WTC11 (cell line): Measurements from ENCODE around the gene CNFN. TPM values are rescaled to one million over a fixed set of nuclear protein-coding genes. Genes with fewer than 3 reads are reported as not detected.

Experiments
- ATAC-seq: fragments of 200-7000 bp; cut with Tn5 transposase; 2 replicates; pipeline ENCODE4 v1.10.0; 2021; ENCODE audit warnings: mild to moderate bottlenecking, moderate library complexity
- CTCF ChIA-PET: fragments of 300-600 bp; sonication (Branson Sonifier 250); formaldehyde crosslinking; loops from one replicate; lab custom pipeline; 2021; ENCODE audit warnings: antibody characterized with exemption; lab: Charles Lee
- POLR2A ChIA-PET: fragments of 350-600 bp; sonication (Branson Sonifier 250); formaldehyde crosslinking; loops from one replicate; lab custom pipeline; 2021; ENCODE audit warnings: antibody characterized with exemption; lab: Charles Lee
- DNase-seq: peaks from one replicate; pipeline ENCODE4 v3.0.0; 2021; ENCODE audit warnings: low spot score
- H3K27ac Mint-ChIP-seq: 2 replicates; pipeline ENCODE4 v1.8.0; 2021; ENCODE audit warnings: mixed read lengths
- H3K27me3 Mint-ChIP-seq: 2 replicates; pipeline ENCODE4 v1.8.0; 2021; ENCODE audit warnings: low read depth, mild to moderate bottlenecking, moderate library complexity, mixed read lengths
- H3K36me3 Mint-ChIP-seq: 2 replicates; pipeline ENCODE4 v1.8.0; 2021; ENCODE audit warnings: mixed read lengths
- H3K4me1 Mint-ChIP-seq: 2 replicates; pipeline ENCODE4 v1.8.0; 2022; ENCODE audit warnings: mixed read lengths
- H3K4me3 Mint-ChIP-seq: 2 replicates; pipeline ENCODE4 v1.8.0; 2021; ENCODE audit warnings: mild to moderate bottlenecking, moderate library complexity, mixed read lengths
- H3K9me3 Mint-ChIP-seq: 2 replicates; pipeline ENCODE4 v1.8.0; 2021; ENCODE audit warnings: mixed read lengths
- ELF4 ChIP-seq: sonication (generic); formaldehyde crosslinking; IDR thresholded peaks from 2 replicates; pipeline ENCODE4 v1.8.1; 2022; ENCODE audit warnings: low read depth, mild to moderate bottlenecking, moderate library complexity, missing genetic modification reagents
- FOXP4 ChIP-seq: sonication (generic); formaldehyde crosslinking; IDR thresholded peaks from 2 replicates; pipeline ENCODE4 v1.8.0; 2022; ENCODE audit warnings: mild to moderate bottlenecking, missing genetic modification reagents
- GRHL2 ChIP-seq: fragments of 250-450 bp; sonication (Bioruptor Pico); IDR thresholded peaks from 2 replicates; pipeline ENCODE4 v1.8.0; 2022; ENCODE audit warnings: mild to moderate bottlenecking, moderate library complexity; ENCODE audit not compliant: insufficient replicate concordance, severe bottlenecking
- JAZF1 ChIP-seq: fragments of 250-450 bp; sonication (Bioruptor Pico); IDR thresholded peaks from 2 replicates; pipeline ENCODE4 v1.9.0; 2021; ENCODE audit warnings: moderate library complexity, mild to moderate bottlenecking, inconsistent platforms
- OVOL2 ChIP-seq: fragments of 250-450 bp; sonication (Bioruptor Pico); IDR thresholded peaks from 2 replicates; pipeline ENCODE4 v1.9.0; 2021; ENCODE audit warnings: mild to moderate bottlenecking, borderline replicate concordance
- RELA ChIP-seq: sonication (generic); formaldehyde crosslinking; IDR thresholded peaks from 2 replicates; pipeline ENCODE4 v1.8.1; 2022; ENCODE audit warnings: missing genetic modification reagents, mild to moderate bottlenecking, borderline replicate concordance
- SMAD3 ChIP-seq: sonication (generic); formaldehyde crosslinking; IDR thresholded peaks from 2 replicates; pipeline ENCODE4 v1.8.0; 2022; ENCODE audit warnings: missing genetic modification reagents, mild to moderate bottlenecking, borderline replicate concordance
- TEAD4 ChIP-seq: sonication (generic); formaldehyde crosslinking; IDR thresholded peaks from 2 replicates; pipeline ENCODE4 v1.8.0; 2022; ENCODE audit warnings: mild to moderate bottlenecking, missing genetic modification reagents
- ZNF232 ChIP-seq: sonication (generic); formaldehyde crosslinking; IDR thresholded peaks from 2 replicates; pipeline ENCODE4 v1.8.0; 2022; ENCODE audit warnings: mild to moderate bottlenecking, missing genetic modification reagents
- ZNF512 ChIP-seq: sonication (generic); formaldehyde crosslinking; IDR thresholded peaks from 2 replicates; pipeline ENCODE4 v1.8.1; 2022; ENCODE audit warnings: missing genetic modification reagents, borderline replicate concordance
- total RNA-seq: library from RNA; stranded (reverse); gene quantifications from 3 replicates; pipeline ENCODE4 v1.2.3, GENCODE V29; 2021
- TF ChIP-seq, protein P1 (sequence below): sonication (generic); formaldehyde crosslinking; IDR thresholded peaks from 2 replicates; pipeline ENCODE4 v1.8.1; 2023; ENCODE audit warnings: mild to moderate bottlenecking, missing genetic modification reagents, moderate library complexity
- TF ChIP-seq, protein P2 (sequence below): sonication (generic); formaldehyde crosslinking; IDR thresholded peaks from 2 replicates; pipeline ENCODE4 v1.8.0; 2023; ENCODE audit warnings: mild to moderate bottlenecking, missing genetic modification reagents
- TF ChIP-seq, protein P3 (sequence below): sonication (generic); formaldehyde crosslinking; IDR thresholded peaks from 2 replicates; pipeline ENCODE4 v1.8.0; 2022; ENCODE audit warnings: missing genetic modification reagents

Gene CNFN
- total RNA-seq, 1 experiment from 2014 or later: 9.6 TPM

- Mint-ChIP-seq H3K4me1 (peaks cover 31% of the 10 kb centered on the region), H3K4me3 (peak overlapping the region; percentile 82), H3K36me3 (peaks cover 2% of the 10 kb centered on the region), H3K27me3 (peaks cover 95% of the 10 kb centered on the region), H3K27ac (no peak overlapping the region), H3K9me3 (peaks cover 6% of the 10 kb centered on the region)
- ChIA-PET POLR2A (no interaction called here), CTCF (interaction anchor here (1.1 to 5.2 kb wide), 8 partner anchors 10 to 99 kb away, joined by 4 to 81 read pairs (median 20); partner anchors contain the start of gene CXCL17)
- no peak for DNase-seq
- TF ChIP-seq GRHL2 (no peak), ZNF232 (CRISPR knock-in tag) (no peak), SMAD3 (CRISPR knock-in tag) (no peak)
- TF ChIP-seq, protein P1, sequence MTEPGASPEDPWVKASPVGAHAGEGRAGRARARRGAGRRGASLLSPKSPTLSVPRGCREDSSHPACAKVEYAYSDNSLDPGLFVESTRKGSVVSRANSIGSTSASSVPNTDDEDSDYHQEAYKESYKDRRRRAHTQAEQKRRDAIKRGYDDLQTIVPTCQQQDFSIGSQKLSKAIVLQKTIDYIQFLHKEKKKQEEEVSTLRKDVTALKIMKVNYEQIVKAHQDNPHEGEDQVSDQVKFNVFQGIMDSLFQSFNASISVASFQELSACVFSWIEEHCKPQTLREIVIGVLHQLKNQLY (CRISPR knock-in tag): no peak
- no peak for ATAC-seq
Measured at GRCh38 chr19:42422092-42422900, 32.2 kb upstream of the CNFN start.

GRCh38 chr19:42421591-42422031, 31.5 kb upstream of the CNFN start:
- CTCF ChIA-PET: interaction anchor here (0.8 to 3.6 kb wide), 5 partner anchors 11 to 25 kb away, joined by 3 to 22 read pairs (median 16); no protein-coding TSS in a partner anchor
- DNase-seq (no peak), ATAC-seq (no peak)
- H3K9me3 Mint-ChIP-seq: peaks cover 6% of the 10 kb centered on the region
- POLR2A ChIA-PET: no interaction called here
- H3K36me3 Mint-ChIP-seq: peaks cover 2% of the 10 kb centered on the region
- no peak overlapping the region for H3K27ac Mint-ChIP-seq
- H3K4me1 Mint-ChIP-seq: peaks cover 31% of the 10 kb centered on the region
- H3K4me3 Mint-ChIP-seq: peak overlapping the region; percentile 24; the same call in 1 of the 2 replicates
- peaks cover 91% of the 10 kb centered on the region for H3K27me3 Mint-ChIP-seq
- TF ChIP-seq OVOL2 (no peak), RELA (no peak), ZNF512 (no peak), ELF4 (no peak), JAZF1 (CRISPR knock-in tag) (no peak), TEAD4 (CRISPR knock-in tag) (no peak), FOXP4 (CRISPR knock-in tag) (no peak)
- TF ChIP-seq, protein P2, sequence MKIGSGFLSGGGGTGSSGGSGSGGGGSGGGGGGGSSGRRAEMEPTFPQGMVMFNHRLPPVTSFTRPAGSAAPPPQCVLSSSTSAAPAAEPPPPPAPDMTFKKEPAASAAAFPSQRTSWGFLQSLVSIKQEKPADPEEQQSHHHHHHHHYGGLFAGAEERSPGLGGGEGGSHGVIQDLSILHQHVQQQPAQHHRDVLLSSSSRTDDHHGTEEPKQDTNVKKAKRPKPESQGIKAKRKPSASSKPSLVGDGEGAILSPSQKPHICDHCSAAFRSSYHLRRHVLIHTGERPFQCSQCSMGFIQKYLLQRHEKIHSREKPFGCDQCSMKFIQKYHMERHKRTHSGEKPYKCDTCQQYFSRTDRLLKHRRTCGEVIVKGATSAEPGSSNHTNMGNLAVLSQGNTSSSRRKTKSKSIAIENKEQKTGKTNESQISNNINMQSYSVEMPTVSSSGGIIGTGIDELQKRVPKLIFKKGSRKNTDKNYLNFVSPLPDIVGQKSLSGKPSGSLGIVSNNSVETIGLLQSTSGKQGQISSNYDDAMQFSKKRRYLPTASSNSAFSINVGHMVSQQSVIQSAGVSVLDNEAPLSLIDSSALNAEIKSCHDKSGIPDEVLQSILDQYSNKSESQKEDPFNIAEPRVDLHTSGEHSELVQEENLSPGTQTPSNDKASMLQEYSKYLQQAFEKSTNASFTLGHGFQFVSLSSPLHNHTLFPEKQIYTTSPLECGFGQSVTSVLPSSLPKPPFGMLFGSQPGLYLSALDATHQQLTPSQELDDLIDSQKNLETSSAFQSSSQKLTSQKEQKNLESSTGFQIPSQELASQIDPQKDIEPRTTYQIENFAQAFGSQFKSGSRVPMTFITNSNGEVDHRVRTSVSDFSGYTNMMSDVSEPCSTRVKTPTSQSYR (CRISPR knock-in tag): no peak
- TF ChIP-seq, protein P3, sequence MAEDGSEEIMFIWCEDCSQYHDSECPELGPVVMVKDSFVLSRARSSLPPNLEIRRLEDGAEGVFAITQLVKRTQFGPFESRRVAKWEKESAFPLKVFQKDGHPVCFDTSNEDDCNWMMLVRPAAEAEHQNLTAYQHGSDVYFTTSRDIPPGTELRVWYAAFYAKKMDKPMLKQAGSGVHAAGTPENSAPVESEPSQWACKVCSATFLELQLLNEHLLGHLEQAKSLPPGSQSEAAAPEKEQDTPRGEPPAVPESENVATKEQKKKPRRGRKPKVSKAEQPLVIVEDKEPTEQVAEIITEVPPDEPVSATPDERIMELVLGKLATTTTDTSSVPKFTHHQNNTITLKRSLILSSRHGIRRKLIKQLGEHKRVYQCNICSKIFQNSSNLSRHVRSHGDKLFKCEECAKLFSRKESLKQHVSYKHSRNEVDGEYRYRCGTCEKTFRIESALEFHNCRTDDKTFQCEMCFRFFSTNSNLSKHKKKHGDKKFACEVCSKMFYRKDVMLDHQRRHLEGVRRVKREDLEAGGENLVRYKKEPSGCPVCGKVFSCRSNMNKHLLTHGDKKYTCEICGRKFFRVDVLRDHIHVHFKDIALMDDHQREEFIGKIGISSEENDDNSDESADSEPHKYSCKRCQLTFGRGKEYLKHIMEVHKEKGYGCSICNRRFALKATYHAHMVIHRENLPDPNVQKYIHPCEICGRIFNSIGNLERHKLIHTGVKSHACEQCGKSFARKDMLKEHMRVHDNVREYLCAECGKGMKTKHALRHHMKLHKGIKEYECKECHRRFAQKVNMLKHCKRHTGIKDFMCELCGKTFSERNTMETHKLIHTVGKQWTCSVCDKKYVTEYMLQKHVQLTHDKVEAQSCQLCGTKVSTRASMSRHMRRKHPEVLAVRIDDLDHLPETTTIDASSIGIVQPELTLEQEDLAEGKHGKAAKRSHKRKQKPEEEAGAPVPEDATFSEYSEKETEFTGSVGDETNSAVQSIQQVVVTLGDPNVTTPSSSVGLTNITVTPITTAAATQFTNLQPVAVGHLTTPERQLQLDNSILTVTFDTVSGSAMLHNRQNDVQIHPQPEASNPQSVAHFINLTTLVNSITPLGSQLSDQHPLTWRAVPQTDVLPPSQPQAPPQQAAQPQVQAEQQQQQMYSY (CRISPR knock-in tag): no peak
